Small intestine (tissue), 16 donors: ENCODE measurements around the gene LTO1. TPM values are rescaled to one million over a fixed set of nuclear protein-coding genes. Genes with fewer than 3 reads are reported as not detected.

Experiments used
- DNase-seq, 2 donors: peaks; one replicate each; pipeline versions ENCODE4 v3.0.0 to v3.0.0-alpha.2; 2013
- FAIRE-seq: peaks from 2 replicates; lab custom pipeline; 2012; peaks lifted over from hg19 to GRCh38; lab: Jason Lieb, UNC
- H3K27ac ChIP-seq, 3 donors: one replicate each; pipeline ENCODE4 v1.5.1; 2013; ENCODE audit warnings: low read length in 2 of 3, mild to moderate bottlenecking in 2 of 3, control low read depth in 1 of 3, inconsistent platforms in 1 of 3, low read depth in 1 of 3, moderate library complexity in 1 of 3
- H3K27me3 ChIP-seq, 3 donors: one replicate each; pipeline ENCODE4 v1.6.1; 2013; ENCODE audit warnings: low read length in 3 of 3, inconsistent platforms in 1 of 3; ENCODE audit not compliant: control insufficient read depth in 3 of 3, insufficient read depth in 3 of 3
- H3K36me3 ChIP-seq, 3 donors: one replicate each; pipeline ENCODE4 v1.6.1; 2013; ENCODE audit warnings: low read length in 3 of 3, inconsistent platforms in 1 of 3, low read depth in 1 of 3, mild to moderate bottlenecking in 1 of 3, moderate library complexity in 1 of 3; ENCODE audit not compliant: control insufficient read depth in 3 of 3, insufficient read depth in 2 of 3
- H3K4me1 ChIP-seq, 3 donors: one replicate each; pipeline ENCODE4 v1.6.1; 2013; ENCODE audit warnings: low read length in 2 of 3, inconsistent platforms in 1 of 3, low read depth in 1 of 3, mild to moderate bottlenecking in 1 of 3, moderate library complexity in 1 of 3; ENCODE audit not compliant: control insufficient read depth in 3 of 3, insufficient read depth in 2 of 3
- H3K4me3 ChIP-seq, 3 donors: one replicate each; pipeline ENCODE4 v1.5.1; 2013; ENCODE audit warnings: low read length in 3 of 3, control low read depth in 1 of 3, inconsistent platforms in 1 of 3, low read depth in 1 of 3, mild to moderate bottlenecking in 1 of 3, moderate library complexity in 1 of 3
- H3K9me3 ChIP-seq, 2 donors: one replicate each; pipeline ENCODE4 v1.6.1; 2013; ENCODE audit warnings: low read depth in 1 of 2, low read length in 1 of 2; ENCODE audit not compliant: control insufficient read depth in 2 of 2, insufficient read depth in 1 of 2
- WGBS, 3 donors: extraction: QIAGEN DNeasy Blood & Tissue Kit; methylation state at CpG; one replicate each; pipeline ENCODE4 v1.1.7; 2013; 5-methylcytosine and 5-hydroxymethylcytosine counted together
- long read RNA-seq, 10 donors: transcript quantifications; one replicate each; lab custom pipeline, GENCODE V29; 2026
- polyA plus RNA-seq, 4 donors: library from polyadenylated mRNA; stranded (reverse) in 3 of 4; unstranded in 1 of 4; fragments of 200-250 nt in 3 of 4; fragments of 120-200 nt in 1 of 4; gene quantifications; one replicate each; pipeline versions ENCODE4 v1.2.1 to v1.2.3, GENCODE V29; 2013
- donor health status: healthy with polysubstance abuse.
- donor health status: control.
- donor health status: control.
- donor health status: Bipolar disorder and iron deficiency.
- donor health status: healthy.

Gene LTO1
- 10 to 100 TPM; 14.6 to 21.1 (median 17.7) TPM for polyA plus RNA-seq
- long read RNA-seq, donor 1, partial matches to known transcripts = 5 of 7 reads
- long read RNA-seq, donor 1, other reads (novel, unspliced or antisense) = 0 of 7 reads
- long read RNA-seq, donor 2, partial matches to known transcripts = 0 of 3 reads
- long read RNA-seq, donor 2, other reads (novel, unspliced or antisense) = 0 of 3 reads
- long read RNA-seq, donor 3, partial matches to known transcripts = 0 of 3 reads
- long read RNA-seq, donor 3, other reads (novel, unspliced or antisense) = 0 of 3 reads
- long read RNA-seq, donor 4, partial matches to known transcripts = 0 of 1 reads
- long read RNA-seq, donor 4, other reads (novel, unspliced or antisense) = 0 of 1 reads
- long read RNA-seq, donor 5 = 0 reads
- long read RNA-seq, donor 6, partial matches to known transcripts = 0 of 1 reads
- long read RNA-seq, donor 6, other reads (novel, unspliced or antisense) = 0 of 1 reads
- long read RNA-seq, donor 7 = 0 reads
- long read RNA-seq, donor 8 = 0 reads
- long read RNA-seq, donor 9 = 0 reads
- long read RNA-seq, donor 10, partial matches to known transcripts = 0 of 2 reads
- long read RNA-seq, donor 10, other reads (novel, unspliced or antisense) = 0 of 2 reads

- WGBS, 3 donors = 2 to 4% (median 2%) methylated on average over 56 to 72 of the region's 72 CpGs
- Histone ChIP-seq H3K36me3 (peaks cover 0 to 21% (median 5%) of the 10 kb centered on the region in 3 donors), H3K27ac (peak within 1 kb of the TSS; percentile 56 to 82 (median 79)), H3K9me3 (no peaks in the 10 kb centered on the region), H3K4me1 (peaks cover 2 to 7% (median 4%) of the 10 kb centered on the region in 3 donors), H3K4me3 (peak within 1 kb of the TSS; percentile 75 to 96 (median 91)), H3K27me3 (no peaks in the 10 kb centered on the region)
- FAIRE-seq = no peak
- DNase-seq = peak; percentile 93 to 99
Observed at GRCh38 chr11:69674886-69675714, at the start of gene LTO1. LTO1 (minus strand) TSS chr11:69675353; CDS start chr11:69675239, 114 bp downstream.

GRCh38 chr11:69721745-69722144 is 46.6 kb upstream of the LTO1 start:
- peak in 1 of 2 donors; percentile 43 for DNase-seq
- no peak overlapping the region for H3K4me3 ChIP-seq
- H3K27ac ChIP-seq = no peak overlapping the region
- H3K36me3 ChIP-seq = no peaks in the 10 kb centered on the region
- no peaks in the 10 kb centered on the region for H3K9me3 ChIP-seq
- WGBS, 3 donors = 5 to 34% (median 18%) methylated on average over 9 of the region's 9 CpGs
- no peaks in the 10 kb centered on the region for H3K4me1 ChIP-seq
- peaks cover 0 to 51% (median 26%) of the 10 kb centered on the region in 3 donors for H3K27me3 ChIP-seq
- no peak for FAIRE-seq

GRCh38 chr11:69721106-69721505 is 46.0 kb upstream of the LTO1 start:
- Histone ChIP-seq H3K4me1 (no peaks in the 10 kb centered on the region), H3K27me3 (peaks cover 2 to 46% (median 22%) of the 10 kb centered on the region in 3 donors), H3K9me3 (no peaks in the 10 kb centered on the region), H3K27ac (no peak overlapping the region), H3K4me3 (no peak overlapping the region), H3K36me3 (no peaks in the 10 kb centered on the region)
- WGBS, 3 donors = 47 to 63% (median 52%) methylated on average over 14 of the region's 14 CpGs
- DNase-seq = no peak
- no peak for FAIRE-seq

GRCh38 chr11:69718912-69719311 is 43.8 kb upstream of the LTO1 start:
- no peak overlapping the region for H3K27ac ChIP-seq
- H3K9me3 ChIP-seq = no peaks in the 10 kb centered on the region
- H3K36me3 ChIP-seq = no peaks in the 10 kb centered on the region
- H3K4me1 ChIP-seq = no peaks in the 10 kb centered on the region
- FAIRE-seq = no peak
- peaks cover 2 to 48% (median 22%) of the 10 kb centered on the region in 3 donors for H3K27me3 ChIP-seq
- H3K4me3 ChIP-seq = no peak overlapping the region
- DNase-seq = no peak
- WGBS, 3 donors = 72 to 83% (median 77%) methylated on average over 7 to 8 of the region's 8 CpGs

- no peak overlapping the region for H3K27ac ChIP-seq
- DNase-seq (peak in 1 of 2 donors; percentile 64), FAIRE-seq (no peak)
- no peak overlapping the region for H3K4me3 ChIP-seq
- no peaks in the 10 kb centered on the region for H3K9me3 ChIP-seq
- H3K4me1 ChIP-seq = no peaks in the 10 kb centered on the region
- no peaks in the 10 kb centered on the region for H3K36me3 ChIP-seq
- WGBS, 3 donors = 2 to 4% (median 3%) methylated on average over 13 of the region's 13 CpGs
- H3K27me3 ChIP-seq = peaks cover 2 to 48% (median 22%) of the 10 kb centered on the region in 3 donors
Observed at GRCh38 chr11:69718147-69718546, 43.0 kb upstream of the LTO1 start.

GRCh38 chr11:69716891-69717747 is 42.0 kb upstream of the LTO1 start:
- 42 to 61% (median 57%) methylated on average over 6 of the region's 6 CpGs for WGBS, 3 donors
- Histone ChIP-seq H3K27me3 (peaks cover 2 to 45% (median 17%) of the 10 kb centered on the region in 3 donors), H3K27ac (no peak overlapping the region), H3K4me1 (no peaks in the 10 kb centered on the region), H3K4me3 (no peak overlapping the region), H3K36me3 (no peaks in the 10 kb centered on the region), H3K9me3 (no peaks in the 10 kb centered on the region)
- FAIRE-seq (no peak), DNase-seq (no peak)

- FAIRE-seq = no peak
- peaks cover 2 to 36% (median 14%) of the 10 kb centered on the region in 3 donors for H3K27me3 ChIP-seq
- DNase-seq = no peak
Observed at GRCh38 chr11:69716099-69716498, 40.9 kb upstream of the LTO1 start.

More at GRCh38 chr11:69716099-69716498, 40.9 kb upstream of the LTO1 start:
- Histone ChIP-seq H3K36me3 (no peaks in the 10 kb centered on the region), H3K4me3 (no peak overlapping the region), H3K9me3 (no peaks in the 10 kb centered on the region), H3K4me1 (no peaks in the 10 kb centered on the region), H3K27ac (no peak overlapping the region)
- WGBS, 3 donors = 81 to 85% (median 85%) methylated on average over 11 of the region's 11 CpGs
